Glomerular visceral epithelial cell (primary cell): ENCODE measurements around the gene RFX2.
A peak's percentile ranks its signal among the peaks of the same experiment; 100 is the strongest.
"Not testable (repeated sequence)": the region's sequence is repeated elsewhere in the genome, so short reads cannot be mapped to it uniquely, and the experiment has no call there.

Experiments used
- DNase-seq: peaks from one replicate; pipeline ENCODE4 v3.0.0-alpha.2; 2016; ENCODE audit errors: extremely low spot score

Gene RFX2

DNA sequence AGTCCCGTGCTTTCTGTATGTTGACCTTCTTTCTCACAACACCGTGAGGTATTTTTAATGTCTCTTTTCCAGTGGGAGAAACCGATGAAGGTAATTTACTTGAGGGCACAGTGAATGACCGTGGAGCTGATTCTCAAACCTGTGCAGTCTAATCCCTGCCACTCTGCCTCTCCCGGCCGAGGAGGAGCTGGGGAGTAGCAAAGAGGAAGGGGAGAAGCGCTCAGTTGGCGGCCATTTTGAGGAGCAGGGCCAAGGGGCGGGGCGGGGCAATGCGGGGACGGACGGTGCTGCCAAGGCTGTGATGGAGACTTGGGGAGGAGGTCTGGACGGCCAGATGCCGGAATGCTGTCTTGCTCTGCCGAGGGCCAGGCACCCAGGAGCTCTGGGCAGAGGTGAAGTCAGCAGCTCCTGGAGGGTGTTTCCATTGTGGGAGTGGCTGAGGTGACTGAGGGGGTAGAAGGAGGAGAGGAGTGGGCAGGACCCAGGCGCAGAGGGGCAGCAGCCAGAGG is 120.0 kb downstream of the RFX2 start:
- DNase-seq = no peak

GRCh38 chr19:5989388-5990074 is 120.8 kb downstream of the RFX2 start:
- DNase-seq = no peak

- DNase-seq = no peak
Observed at GRCh38 chr19:5988517-5989387, 121.5 kb downstream of the RFX2 start.

DNA sequence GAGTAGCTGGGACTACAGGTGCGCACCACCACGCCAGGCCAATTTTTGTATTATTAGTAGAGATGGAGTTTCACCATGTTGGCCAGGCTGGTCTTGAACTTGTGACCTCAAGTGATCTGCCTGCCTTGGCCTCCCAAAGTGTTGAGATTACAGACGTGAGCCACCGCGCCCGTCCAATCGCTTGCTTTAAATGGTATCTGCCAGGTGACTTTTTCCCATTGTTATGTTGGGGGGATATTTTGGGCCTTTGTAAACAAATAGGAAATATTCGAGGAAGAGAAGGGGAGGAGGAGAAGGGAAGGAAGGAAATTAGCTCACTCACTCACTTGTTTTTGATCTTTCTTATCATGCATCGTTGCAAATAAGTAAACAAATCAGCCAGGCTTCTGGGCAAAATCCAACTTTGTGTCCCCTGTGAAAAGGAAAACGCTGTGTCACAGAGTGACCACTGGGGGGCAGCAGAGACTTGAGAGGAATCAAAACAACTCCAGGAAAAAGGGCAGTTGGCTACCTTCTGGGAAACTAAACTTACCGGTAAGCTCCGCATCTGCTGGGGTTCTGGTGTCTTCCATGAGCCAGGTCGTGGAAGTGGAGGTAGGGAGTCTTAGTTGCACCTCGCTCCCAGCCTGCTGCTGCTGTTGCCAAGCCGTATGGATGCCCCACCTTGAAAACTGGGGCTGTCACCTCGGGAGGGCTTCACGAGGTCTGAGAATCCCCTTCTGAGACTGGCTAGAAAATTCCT is 123.1 kb downstream of the RFX2 start:
- DNase-seq = peak; percentile 74

GRCh38 chr19:5985837-5986236 is 124.5 kb downstream of the RFX2 start:
- not testable (repeated sequence) for DNase-seq

GRCh38 chr19:5985098-5985783 is 125.1 kb downstream of the RFX2 start:
- peak; percentile 88 for DNase-seq

GRCh38 chr19:5984600-5984999 is 125.7 kb downstream of the RFX2 start:
- no peak for DNase-seq

DNA sequence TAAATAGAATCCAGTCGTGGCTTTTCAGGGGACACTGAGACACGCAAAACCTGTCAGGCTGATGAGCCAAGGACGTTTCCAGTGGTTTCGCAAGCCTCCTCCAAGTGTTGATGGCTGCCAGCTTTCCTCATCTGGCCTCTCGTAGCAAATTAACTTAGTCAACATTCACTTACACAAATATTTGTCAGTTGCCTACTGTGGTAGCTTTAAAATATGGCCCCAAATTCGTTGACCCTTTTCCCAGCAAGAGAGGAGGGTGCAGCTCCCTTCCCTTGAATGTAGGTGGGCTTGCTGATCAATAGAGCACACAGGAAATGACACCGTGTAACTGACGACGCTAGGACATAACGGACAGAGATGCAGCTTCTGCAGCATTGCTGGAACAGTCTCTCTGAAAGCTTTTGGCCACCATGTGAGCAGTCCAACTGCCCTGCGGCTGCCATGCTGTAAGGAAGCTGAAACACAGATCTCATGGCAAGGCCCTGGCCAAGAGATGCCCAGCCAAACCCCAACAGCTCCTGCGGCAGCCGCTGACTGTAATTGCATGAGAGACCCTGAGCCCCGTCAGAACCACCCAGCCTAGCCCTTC is 126.8 kb downstream of the RFX2 start:
- DNase-seq = no peak

DNA sequence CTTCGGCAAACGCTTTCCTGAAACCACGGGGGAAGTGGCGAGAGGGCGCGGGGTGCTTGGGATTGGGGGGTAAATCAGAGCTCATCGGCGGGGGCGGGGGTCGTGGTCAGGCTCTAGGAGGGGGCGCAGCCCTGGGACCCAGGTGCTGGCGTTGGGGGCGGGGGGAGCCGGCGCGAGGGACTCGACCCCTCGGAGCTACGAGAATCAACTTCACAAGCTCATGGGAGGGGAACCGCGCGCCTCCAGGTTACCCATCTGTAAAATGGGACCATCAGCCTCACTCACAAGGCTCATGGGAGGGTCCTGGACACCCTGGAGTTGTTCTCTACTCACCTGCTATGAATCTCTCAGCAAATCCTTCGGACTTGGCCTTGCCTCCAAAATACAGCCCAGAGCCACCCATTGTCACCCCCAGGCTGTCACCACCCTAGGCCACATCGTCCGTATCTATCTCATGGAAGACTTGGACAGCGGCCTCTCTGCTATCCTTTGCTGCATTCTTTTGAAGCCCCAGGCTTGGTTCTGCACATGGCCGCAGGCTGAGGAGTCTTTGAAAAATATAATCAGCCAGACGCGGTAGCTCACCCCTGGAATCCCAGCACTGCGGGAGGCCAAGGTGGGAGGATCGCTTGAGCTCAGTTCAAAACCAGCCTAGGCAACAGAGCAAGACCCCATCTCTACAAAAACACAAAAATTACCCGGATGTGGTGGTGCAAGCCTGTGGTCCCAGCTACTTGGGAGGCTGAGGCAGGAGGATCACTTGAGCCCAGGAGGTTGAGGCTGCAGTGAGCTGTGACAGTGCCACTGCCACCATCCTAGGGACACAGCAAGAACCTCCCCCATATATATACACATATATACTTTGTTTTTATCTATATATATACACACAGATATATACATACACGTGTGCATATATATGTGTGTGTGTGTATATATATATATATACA is 131.4 kb downstream of the RFX2 start:
- no peak for DNase-seq

GRCh38 chr19:5977785-5978605 is 132.3 kb downstream of the RFX2 start, which contains the start of gene RANBP3:
Gene RANBP3, minus strand, starts transcription at chr19:5978140. Its CDS starts 58 bp downstream, at chr19:5978082.
- peak; percentile 100 for DNase-seq

GRCh38 chr19:5977222-5977784 is 133.0 kb downstream of the RFX2 start:
- no peak for DNase-seq

DNA sequence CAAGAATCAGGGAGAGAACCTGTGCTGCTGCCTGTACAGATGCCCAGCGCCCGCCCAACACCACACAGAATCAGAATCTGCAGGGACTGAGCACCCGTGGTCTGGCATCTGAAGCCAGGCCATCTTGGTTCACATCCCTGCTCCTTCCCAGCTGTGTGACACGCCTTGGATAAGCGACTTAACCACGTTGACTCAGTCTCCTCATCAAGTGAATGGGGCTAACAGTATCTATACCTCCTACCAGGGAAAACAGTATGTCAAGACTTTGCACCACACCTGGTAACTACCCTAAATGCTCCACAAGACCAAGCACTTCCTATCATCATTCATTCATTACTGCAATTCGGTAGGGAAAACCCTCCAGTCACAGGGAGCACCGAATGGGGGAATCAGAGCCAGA is 133.5 kb downstream of the RFX2 start:
- no peak for DNase-seq

DNA sequence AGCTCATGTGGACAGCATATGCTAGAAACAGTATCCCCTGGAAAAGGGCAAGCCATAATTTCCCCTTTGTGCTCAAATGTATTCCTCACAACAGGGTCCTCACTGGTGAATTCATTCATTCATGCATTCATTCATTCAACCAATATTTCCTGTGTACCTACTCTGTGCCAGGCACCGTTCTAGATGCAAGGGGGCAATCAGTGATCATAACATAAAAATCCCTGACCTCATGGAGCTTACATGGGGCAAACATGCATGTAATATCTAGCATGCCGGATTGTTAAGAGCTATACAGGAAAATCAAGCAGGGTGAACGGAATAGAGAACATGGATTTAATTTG is 134.9 kb downstream of the RFX2 start:
- DNase-seq = no peak

DNA sequence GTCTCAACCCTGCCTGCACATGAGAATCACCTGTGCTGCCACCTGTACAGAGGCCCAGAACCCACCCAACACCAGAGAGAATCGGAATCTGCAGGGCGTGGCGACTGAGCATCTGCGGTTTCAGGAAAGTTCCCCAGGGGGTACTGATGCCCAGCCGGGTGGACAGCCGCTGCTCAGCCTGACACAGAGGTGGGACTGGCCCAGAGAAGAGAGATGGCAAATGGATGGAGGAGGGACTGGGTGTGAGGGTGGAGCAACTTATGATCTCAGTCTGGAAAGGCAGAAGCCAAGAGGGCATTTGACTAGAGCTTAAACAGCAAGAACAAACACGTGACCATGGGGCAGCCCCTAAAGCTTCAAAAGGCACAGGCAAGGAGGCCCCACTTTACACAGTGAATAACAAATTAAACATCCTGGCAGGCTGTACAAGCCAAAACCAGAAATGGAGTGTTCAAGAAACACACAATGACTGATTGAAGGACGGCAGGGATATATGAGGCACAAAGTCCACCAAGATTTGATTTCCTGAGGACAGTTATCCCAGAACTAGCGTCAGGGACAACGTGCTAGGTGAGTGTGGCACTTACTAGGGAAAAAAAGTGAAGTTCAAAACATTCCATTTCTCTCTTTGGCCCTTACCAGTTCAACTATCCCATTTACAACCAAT is 135.4 kb downstream of the RFX2 start:
- DNase-seq = peak; percentile 41

- DNase-seq = no peak
Observed at GRCh38 chr19:5973867-5974635, 136.2 kb downstream of the RFX2 start.

- no peak for DNase-seq
Observed at GRCh38 chr19:5973376-5973775, 136.9 kb downstream of the RFX2 start.

- no peak for DNase-seq
Observed at GRCh38 chr19:5972355-5972731, 138.0 kb downstream of the RFX2 start.
